HG02852 (cell line): Measurements from ENCODE around the gene ADAMTS9.
"Not testable (repeated sequence)": the region's sequence is repeated elsewhere in the genome, so short reads cannot be mapped to it uniquely, and the experiment has no call there.

Experiments used
- ATAC-seq: cut with Tn5 transposase; IDR thresholded peaks from one replicate; pipeline ENCODE4 v1.9.1; 2021; ENCODE audit warnings: mild to moderate bottlenecking, moderate library complexity; ENCODE audit not compliant: unreplicated experiment

Gene ADAMTS9

GRCh38 chr3:64548200-64548889, 139.5 kb downstream of the ADAMTS9 start:
- ATAC-seq, result no peak

GRCh38 chr3:64546856-64547255, 140.9 kb downstream of the ADAMTS9 start:
- no peak for ATAC-seq

- not testable (repeated sequence) for ATAC-seq
These were observed 142.6 kb downstream of the ADAMTS9 start for GRCh38 chr3:64545239-64545638.

- no peak for ATAC-seq
These were observed 146.0 kb downstream of the ADAMTS9 start for GRCh38 chr3:64541803-64542202.

- ATAC-seq, result no peak
These were observed 148.2 kb downstream of the ADAMTS9 start for GRCh38 chr3:64539451-64540196.

GRCh38 chr3:64536166-64536565, 151.6 kb downstream of the ADAMTS9 start:
- no peak for ATAC-seq

GRCh38 chr3:64533617-64534317, 154.0 kb downstream of the ADAMTS9 start:
- peak; percentile 97 for ATAC-seq

GRCh38 chr3:64530434-64531049, 157.3 kb downstream of the ADAMTS9 start:
- no peak for ATAC-seq

GRCh38 chr3:64523324-64523723, 164.5 kb downstream of the ADAMTS9 start:
- no peak for ATAC-seq

- ATAC-seq, result no peak
These were observed 167.5 kb downstream of the ADAMTS9 start for GRCh38 chr3:64520334-64520733.

- ATAC-seq, result no peak
These were observed 168.8 kb downstream of the ADAMTS9 start for GRCh38 chr3:64518950-64519349.

- no peak for ATAC-seq
These were observed 169.3 kb downstream of the ADAMTS9 start for GRCh38 chr3:64518496-64518895.

- no peak for ATAC-seq
These were observed 172.9 kb downstream of the ADAMTS9 start for GRCh38 chr3:64514889-64515288.

- no peak for ATAC-seq
These were observed 178.6 kb downstream of the ADAMTS9 start for GRCh38 chr3:64509206-64509605.

- no peak for ATAC-seq
These were observed 179.7 kb downstream of the ADAMTS9 start for GRCh38 chr3:64508140-64508539.

GRCh38 chr3:64506255-64506654, 181.5 kb downstream of the ADAMTS9 start:
- no peak for ATAC-seq

- no peak for ATAC-seq
These were observed 182.4 kb downstream of the ADAMTS9 start for GRCh38 chr3:64505419-64505818.

GRCh38 chr3:64502284-64502683, 185.5 kb downstream of the ADAMTS9 start:
- ATAC-seq, result no peak

- ATAC-seq, result no peak
These were observed 186.4 kb downstream of the ADAMTS9 start for GRCh38 chr3:64501298-64501906.

- ATAC-seq, result no peak
These were observed 190.9 kb downstream of the ADAMTS9 start for GRCh38 chr3:64496786-64497490.
